Lower lobe of right lung (tissue), 2 donors: Measurements from ENCODE around the gene EEFSEC. TPM values are rescaled to one million over a fixed set of nuclear protein-coding genes. Genes with fewer than 3 reads are reported as not detected.

Experiments
- ATAC-seq, 2 donors: fragments of 200-7000 bp; cut with Tn5 transposase; one replicate each; pipeline ENCODE4 v1.9.1; 2020 to 2022; ENCODE audit warnings: mild to moderate bottlenecking in 2 of 2, moderate library complexity in 2 of 2
- DNase-seq: peaks from one replicate; pipeline ENCODE4 v3.0.0-alpha.2; 2020
- H3K27ac ChIP-seq: fragments of 200-600 bp; one replicate; pipeline ENCODE4 v1.8.0; 2022
- H3K27me3 ChIP-seq: fragments of 200-600 bp; one replicate; pipeline ENCODE4 v1.8.0; 2022; ENCODE audit warnings: low read depth
- H3K36me3 ChIP-seq: fragments of 200-600 bp; one replicate; pipeline ENCODE4 v1.8.0; 2022; ENCODE audit warnings: mild to moderate bottlenecking
- H3K4me1 ChIP-seq: fragments of 200-600 bp; one replicate; pipeline ENCODE4 v1.8.0; 2022
- H3K4me3 ChIP-seq: fragments of 200-600 bp; one replicate; pipeline ENCODE4 v1.8.0; 2022; ENCODE audit warnings: mild to moderate bottlenecking
- H3K9me3 ChIP-seq: fragments of 200-600 bp; one replicate; pipeline ENCODE4 v1.8.0; 2022
- CTCF ChIP-seq: fragments of 200-600 bp; IDR thresholded peaks from one replicate; pipeline ENCODE4 v1.8.0; 2022; ENCODE audit warnings: antibody characterized with exemption, mild to moderate bottlenecking
- intact Hi-C: fragments of 100-400 bp; cut with DNase I; formaldehyde crosslinking; loops from one replicate; pipeline ENCODE4 v1.11.0; 2022
- total RNA-seq: library from RNA; stranded (reverse); fragmentation: NEBNext Ultra II Directional; extraction: Animal tissue kit (Norgen Biotek cat#: 25700); gene quantifications from one replicate; pipeline ENCODE4 v1.2.1, GENCODE V29; 2021
- donor health status: DM: no; HTN: yes; CAD: no; lungs with severe emphysema.

Gene EEFSEC
- total RNA-seq, 1 donor from 2014 or later: 15.6 TPM

GRCh38 chr3:128285042-128285966 lies 132.0 kb downstream of the EEFSEC start:
- no peak for TF ChIP-seq CTCF
- Histone ChIP-seq H3K9me3 (no peaks in the 10 kb centered on the region), H3K4me1 (peaks cover 9% of the 10 kb centered on the region), H3K27me3 (no peaks in the 10 kb centered on the region), H3K36me3 (peaks cover 6% of the 10 kb centered on the region), H3K27ac (no peak overlapping the region), H3K4me3 (no peak overlapping the region)
- DNase-seq (no peak), ATAC-seq (no peak)
- intact Hi-C loops: no loop called here

GRCh38 chr3:128285967-128286321 lies 132.7 kb downstream of the EEFSEC start:
- DNase-seq (no peak), ATAC-seq (no peak)
- Histone ChIP-seq H3K27me3 (no peaks in the 10 kb centered on the region), H3K36me3 (peaks cover 6% of the 10 kb centered on the region), H3K27ac (no peak overlapping the region), H3K4me1 (peaks cover 9% of the 10 kb centered on the region), H3K4me3 (no peak overlapping the region), H3K9me3 (no peaks in the 10 kb centered on the region)
- intact Hi-C loops: no loop called here
- TF ChIP-seq CTCF: no peak

GRCh38 chr3:128286691-128287090 lies 133.4 kb downstream of the EEFSEC start:
- H3K9me3 ChIP-seq: no peaks in the 10 kb centered on the region
- H3K4me1 ChIP-seq: peaks cover 7% of the 10 kb centered on the region
- peaks cover 6% of the 10 kb centered on the region for H3K36me3 ChIP-seq
- DNase-seq: no peak
- ATAC-seq: no peak
- TF ChIP-seq CTCF: no peak
- H3K4me3 ChIP-seq: no peak overlapping the region
- H3K27me3 ChIP-seq: no peaks in the 10 kb centered on the region
- no peak overlapping the region for H3K27ac ChIP-seq
- intact Hi-C loops: no loop called here

GRCh38 chr3:128287216-128287615 lies 133.9 kb downstream of the EEFSEC start:
- Histone ChIP-seq H3K27me3 (no peaks in the 10 kb centered on the region), H3K9me3 (no peaks in the 10 kb centered on the region), H3K36me3 (peaks cover 6% of the 10 kb centered on the region), H3K4me3 (no peak overlapping the region), H3K4me1 (peaks cover 2% of the 10 kb centered on the region), H3K27ac (no peak overlapping the region)
- ATAC-seq: no peak
- DNase-seq: no peak
- intact Hi-C loops: no loop called here
- no peak for TF ChIP-seq CTCF

- DNase-seq (no peak), ATAC-seq (no peak)
- intact Hi-C loops: no loop called here
- no peak for TF ChIP-seq CTCF
- H3K36me3 ChIP-seq: no peaks in the 10 kb centered on the region
- no peak overlapping the region for H3K4me3 ChIP-seq
- H3K27me3 ChIP-seq: no peaks in the 10 kb centered on the region
- no peak overlapping the region for H3K27ac ChIP-seq
- H3K9me3 ChIP-seq: no peaks in the 10 kb centered on the region
- H3K4me1 ChIP-seq: no peaks in the 10 kb centered on the region
These were observed 136.3 kb downstream of the EEFSEC start for GRCh38 chr3:128289534-128289933.
